A549 (cell line): ENCODE data around the gene CUEDC2.

Experiments used
- BHLHE40 ChIP-seq: IDR thresholded peaks from 2 replicates; pipeline ENCODE4 v1.6.1; 2012; ENCODE audit warnings: low read depth, low read length, inconsistent platforms
- CHD2 ChIP-seq: fragments of 150-350 bp; IDR thresholded peaks from 2 replicates; pipeline ENCODE4 v1.6.1; 2014; ENCODE audit warnings: low read length; ENCODE audit not compliant: partially characterized antibody
- CTCF ChIP-seq: fragments of >200 bp; sonication (Bioruptor Twin); formaldehyde crosslinking; IDR thresholded peaks from 3 replicates; pipeline ENCODE4 v1.5.1; 2016
- EP300 ChIP-seq, 2 experiments: fragments of >200 bp; sonication (Bioruptor Twin); formaldehyde crosslinking; IDR thresholded peaks; 2 replicates in 1 of 2; 3 replicates in 1 of 2; pipeline ENCODE4 v1.6.1; 2016 to 2017
- ESRRA ChIP-seq: fragments of 150-350 bp; IDR thresholded peaks from 2 replicates; pipeline ENCODE4 v1.6.1; 2014; ENCODE audit warnings: mild to moderate bottlenecking, low read length, borderline replicate concordance
- HDAC2 ChIP-seq: fragments of 200-600 bp; sonication (generic); IDR thresholded peaks from 2 replicates; pipeline ENCODE4 v1.6.1; 2016
- HOXB13 ChIP-seq: fragments of 250-450 bp; sonication (Bioruptor Pico); IDR thresholded peaks from 2 replicates; pipeline ENCODE4 v1.5.0; 2020; ENCODE audit warnings: low read depth, mild to moderate bottlenecking, moderate library complexity
- MAX ChIP-seq: IDR thresholded peaks from 2 replicates; pipeline ENCODE4 v1.6.1; 2012
- NR3C1 ChIP-seq: fragments of >200 bp; sonication (Bioruptor Twin); formaldehyde crosslinking; IDR thresholded peaks from 3 replicates; pipeline ENCODE4 v1.6.1; 2017
- REST ChIP-seq: fragments of 200-600 bp; sonication (generic); IDR thresholded peaks from 2 replicates; pipeline ENCODE4 v1.6.1; 2016; ENCODE audit warnings: antibody characterized with exemption, mild to moderate bottlenecking, moderate library complexity
- SREBF2 ChIP-seq: fragments of 450-650 bp; IDR thresholded peaks from 2 replicates; pipeline ENCODE4 v1.6.1; 2014; ENCODE audit warnings: mild to moderate bottlenecking, moderate library complexity
- TF ChIP-seq, protein P1 (sequence below): fragments of 450-650 bp; IDR thresholded peaks from 2 replicates; pipeline ENCODE4 v1.6.1; 2014; ENCODE audit warnings: antibody characterized with exemption

GRCh38 chr10:102376901-102377300 is 55.5 kb downstream of the CUEDC2 start:
- TF ChIP-seq CTCF: no peak
- TF ChIP-seq SREBF2: no peak
- TF ChIP-seq, protein P1, sequence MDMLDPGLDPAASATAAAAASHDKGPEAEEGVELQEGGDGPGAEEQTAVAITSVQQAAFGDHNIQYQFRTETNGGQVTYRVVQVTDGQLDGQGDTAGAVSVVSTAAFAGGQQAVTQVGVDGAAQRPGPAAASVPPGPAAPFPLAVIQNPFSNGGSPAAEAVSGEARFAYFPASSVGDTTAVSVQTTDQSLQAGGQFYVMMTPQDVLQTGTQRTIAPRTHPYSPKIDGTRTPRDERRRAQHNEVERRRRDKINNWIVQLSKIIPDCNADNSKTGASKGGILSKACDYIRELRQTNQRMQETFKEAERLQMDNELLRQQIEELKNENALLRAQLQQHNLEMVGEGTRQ: no peak
- TF ChIP-seq MAX: no peak
- no peak for TF ChIP-seq EP300 (IDR thresholded peaks at IDR 0.05)
- TF ChIP-seq HOXB13 (CRISPR knock-in tag): no peak
- TF ChIP-seq HDAC2: no peak
- no peak for TF ChIP-seq CHD2
- no peak for TF ChIP-seq BHLHE40
- TF ChIP-seq REST: no peak
- TF ChIP-seq NR3C1: no peak
- no peak for TF ChIP-seq ESRRA
